GM13977 (cell line): ENCODE results near the gene C11orf42.
A peak's percentile ranks its signal among the peaks of the same experiment; 100 is the strongest.

Experiments used
- DNase-seq: peaks from one replicate; pipeline ENCODE4 v3.0.0; 2012; ENCODE audit warnings: low spot score
- in situ Hi-C: fragments of 300-500 bp; cut with MboI; formaldehyde crosslinking; loops from one replicate; pipeline ENCODE4 v1.12.0; 2022; ENCODE audit warnings: low sequenced_read_pairs, low pct_unique_long_range_greater_than_20kb, mixed read lengths, inconsistent platforms; ENCODE audit not compliant: unreplicated experiment
- TF ChIP-seq, protein P1 (sequence below): IDR thresholded peaks from 2 replicates; pipeline ENCODE4 v1.5.1; 2012; ENCODE audit warnings: mild to moderate bottlenecking, control low read depth; ENCODE audit not compliant: insufficient read depth; ENCODE audit errors: extremely low read depth, missing control alignments

C11orf42 gene

DNA sequence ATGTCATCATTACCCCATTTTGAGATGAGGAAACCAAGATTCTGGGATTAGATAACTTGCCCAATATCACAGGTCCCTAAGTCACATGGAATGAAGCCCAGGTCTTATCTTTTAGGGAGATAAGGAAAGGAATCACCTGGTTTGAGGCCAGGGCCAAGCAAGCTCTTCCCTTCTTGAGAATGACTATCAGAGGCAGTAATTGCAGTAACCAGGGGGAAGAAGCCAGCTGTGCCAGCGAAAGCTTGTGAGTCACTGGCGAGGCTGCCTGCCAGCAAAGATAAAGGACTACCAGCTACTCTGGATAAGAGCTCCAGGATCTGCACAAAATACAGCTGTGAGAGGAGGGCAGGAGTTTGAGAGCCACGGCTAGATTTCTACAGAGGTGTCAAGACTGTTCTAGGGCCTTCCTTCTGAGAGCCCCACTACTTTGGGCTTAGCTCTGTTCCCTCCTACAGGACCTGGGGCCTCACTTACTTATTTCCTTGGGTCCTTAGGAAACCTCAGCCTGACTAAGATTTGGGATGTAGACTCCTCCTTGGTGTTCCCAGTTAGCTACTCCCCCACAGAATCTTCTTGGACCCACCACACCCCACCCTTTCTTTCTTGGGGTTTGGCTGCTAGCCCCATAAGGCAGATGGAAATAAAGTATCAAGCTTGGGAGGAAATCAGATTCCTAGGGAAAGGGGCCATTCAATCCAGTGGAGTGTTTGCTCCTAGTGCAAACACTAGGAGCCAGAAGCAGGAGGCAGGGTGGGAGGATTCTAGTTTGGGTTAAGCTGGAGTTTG, 44.6 kb downstream of the C11orf42 start:
- TF ChIP-seq, protein P1, sequence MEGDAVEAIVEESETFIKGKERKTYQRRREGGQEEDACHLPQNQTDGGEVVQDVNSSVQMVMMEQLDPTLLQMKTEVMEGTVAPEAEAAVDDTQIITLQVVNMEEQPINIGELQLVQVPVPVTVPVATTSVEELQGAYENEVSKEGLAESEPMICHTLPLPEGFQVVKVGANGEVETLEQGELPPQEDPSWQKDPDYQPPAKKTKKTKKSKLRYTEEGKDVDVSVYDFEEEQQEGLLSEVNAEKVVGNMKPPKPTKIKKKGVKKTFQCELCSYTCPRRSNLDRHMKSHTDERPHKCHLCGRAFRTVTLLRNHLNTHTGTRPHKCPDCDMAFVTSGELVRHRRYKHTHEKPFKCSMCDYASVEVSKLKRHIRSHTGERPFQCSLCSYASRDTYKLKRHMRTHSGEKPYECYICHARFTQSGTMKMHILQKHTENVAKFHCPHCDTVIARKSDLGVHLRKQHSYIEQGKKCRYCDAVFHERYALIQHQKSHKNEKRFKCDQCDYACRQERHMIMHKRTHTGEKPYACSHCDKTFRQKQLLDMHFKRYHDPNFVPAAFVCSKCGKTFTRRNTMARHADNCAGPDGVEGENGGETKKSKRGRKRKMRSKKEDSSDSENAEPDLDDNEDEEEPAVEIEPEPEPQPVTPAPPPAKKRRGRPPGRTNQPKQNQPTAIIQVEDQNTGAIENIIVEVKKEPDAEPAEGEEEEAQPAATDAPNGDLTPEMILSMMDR, result no peak
- in situ Hi-C loops, result no loop called here
- DNase-seq, result no peak

DNA sequence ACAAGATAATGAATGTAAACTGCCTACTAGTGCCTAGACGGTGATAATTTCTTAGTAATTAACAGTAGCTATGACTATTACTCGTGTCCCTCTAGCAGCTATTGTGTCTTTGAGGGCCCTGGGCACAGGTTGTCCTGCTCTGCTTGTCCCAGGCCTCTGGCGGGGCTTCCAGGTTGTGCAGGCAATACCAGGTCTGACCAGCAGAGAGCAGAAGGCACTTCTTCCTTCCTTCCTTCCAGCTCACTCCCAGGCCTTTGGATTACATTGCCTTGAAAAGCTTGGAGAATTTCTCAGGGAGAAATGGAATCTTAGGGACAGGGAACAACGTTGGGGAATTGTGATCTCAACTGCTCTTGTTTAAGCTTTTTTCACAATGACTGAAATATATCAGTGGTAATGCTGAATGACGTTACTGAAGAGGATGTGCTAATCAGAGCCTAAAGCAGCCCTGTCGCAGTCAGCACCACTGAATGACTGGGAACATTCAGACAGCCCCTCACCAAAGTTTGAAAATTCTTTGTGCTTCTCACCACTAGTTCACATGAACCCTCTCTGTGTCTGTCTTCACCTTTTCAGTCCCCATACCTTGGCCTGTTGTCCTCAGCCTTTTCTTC, 45.9 kb downstream of the C11orf42 start:
- in situ Hi-C loops, result no loop called here
- TF ChIP-seq, protein P1, result peak; percentile 80
- peak; percentile 65 for DNase-seq

DNA sequence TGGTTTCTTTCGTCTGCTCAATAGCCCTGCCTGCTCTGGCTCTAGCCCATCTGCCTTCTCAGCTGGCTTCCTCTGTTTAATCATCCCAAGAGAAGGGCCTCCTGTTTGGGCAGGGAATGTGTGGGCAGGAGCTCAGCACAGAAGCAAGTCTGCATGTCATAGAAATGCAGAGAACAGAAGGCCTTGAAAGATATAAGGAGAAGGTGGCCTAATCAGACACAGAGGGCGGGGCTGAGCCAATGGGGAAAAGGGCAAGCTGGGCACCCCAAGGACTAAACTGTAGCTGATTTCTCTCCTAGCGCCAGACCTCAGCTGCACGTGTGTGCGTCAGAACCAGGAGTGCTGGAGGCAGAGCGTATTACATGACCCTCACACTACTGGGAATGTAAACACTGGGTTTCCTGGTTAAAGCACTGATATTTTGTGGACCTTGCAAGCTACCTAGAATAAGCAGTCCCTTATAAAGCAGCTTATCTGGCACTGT, 46.7 kb downstream of the C11orf42 start:
- TF ChIP-seq, protein P1, result no peak
- in situ Hi-C loops, result no loop called here
- DNase-seq, result no peak

DNA sequence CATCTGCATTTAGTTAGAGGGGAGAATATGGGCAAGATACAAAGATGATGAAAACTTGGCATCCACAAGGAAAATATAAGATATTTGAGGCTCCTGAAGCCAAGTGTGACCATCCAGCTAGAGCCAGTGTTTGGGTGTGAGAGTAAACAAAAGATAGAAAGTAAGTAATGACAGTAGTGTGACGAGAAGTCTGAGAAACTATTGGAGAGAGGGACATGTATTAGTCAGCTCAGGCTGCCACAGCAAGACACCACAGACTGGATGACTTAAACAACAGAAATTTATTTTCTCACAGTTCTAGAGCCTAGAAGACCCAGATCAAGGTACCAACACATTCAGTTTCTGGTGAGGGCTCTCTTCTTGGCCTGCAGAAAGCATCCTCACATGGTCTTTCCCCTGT, 47.8 kb downstream of the C11orf42 start:
- in situ Hi-C loops, result no loop called here
- TF ChIP-seq, protein P1, result no peak
- DNase-seq, result no peak

DNA sequence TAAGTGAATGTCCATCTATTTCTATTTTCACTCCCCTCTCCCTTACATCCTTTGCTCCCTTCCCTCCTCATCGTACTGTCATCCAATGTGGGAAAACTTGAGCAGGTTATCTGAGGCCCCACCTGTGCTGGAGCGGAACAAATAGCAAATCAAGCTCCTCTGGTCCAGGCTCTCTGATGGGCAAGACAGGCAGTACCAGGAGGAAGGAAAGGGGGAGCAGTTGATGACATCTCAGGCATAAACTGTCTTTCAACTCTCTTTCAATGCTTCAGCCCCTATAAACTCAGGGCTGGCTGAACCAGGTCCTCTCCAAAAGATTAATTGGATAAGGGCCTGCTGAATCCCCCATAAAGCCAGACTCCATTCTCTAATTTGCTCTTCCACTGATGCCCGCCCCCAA, 52.8 kb downstream of the C11orf42 start:
- TF ChIP-seq, protein P1, result no peak
- DNase-seq, result no peak
- in situ Hi-C loops, result no loop called here

DNA sequence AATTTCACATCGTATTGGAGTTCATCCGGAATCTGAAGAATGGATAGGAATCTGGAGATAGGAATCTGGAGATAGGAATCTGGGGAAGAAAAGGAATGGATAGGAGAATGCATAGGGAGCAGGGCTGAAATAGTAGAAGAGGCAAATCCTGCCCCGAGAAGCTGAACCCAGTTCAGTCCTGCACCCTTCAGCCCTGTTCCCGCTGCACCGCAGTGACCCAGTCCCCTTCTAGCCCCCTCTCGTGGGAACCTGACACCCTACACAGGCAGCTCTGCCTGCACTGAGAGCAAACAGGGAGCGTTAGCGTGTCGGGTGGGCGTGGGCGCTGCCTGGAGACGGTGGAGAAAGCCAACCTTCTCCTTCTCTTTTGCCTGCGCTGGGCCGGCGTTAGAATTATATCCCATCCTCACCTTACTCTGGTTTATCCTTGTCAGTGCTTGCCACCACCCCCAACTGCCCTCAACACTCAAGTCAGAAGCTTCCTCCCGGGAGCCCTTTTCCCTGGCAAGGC, 53.3 kb downstream of the C11orf42 start:
- in situ Hi-C loops, result no loop called here
- no peak for DNase-seq
- TF ChIP-seq, protein P1, result no peak
